22Rv1 (cell line): ENCODE data around the gene NEK10.

Experiments
- ZFX ChIP-seq: fragments of 450-650 bp; IDR thresholded peaks from 2 replicates; pipeline ENCODE4 v1.6.1; 2017; ENCODE audit warnings: antibody characterized with exemption, borderline replicate concordance
- TF ChIP-seq, protein P1 (sequence below): fragments of 450-650 bp; IDR thresholded peaks from 2 replicates; pipeline ENCODE4 v1.5.1; 2017; ENCODE audit warnings: mild to moderate bottlenecking

DNA sequence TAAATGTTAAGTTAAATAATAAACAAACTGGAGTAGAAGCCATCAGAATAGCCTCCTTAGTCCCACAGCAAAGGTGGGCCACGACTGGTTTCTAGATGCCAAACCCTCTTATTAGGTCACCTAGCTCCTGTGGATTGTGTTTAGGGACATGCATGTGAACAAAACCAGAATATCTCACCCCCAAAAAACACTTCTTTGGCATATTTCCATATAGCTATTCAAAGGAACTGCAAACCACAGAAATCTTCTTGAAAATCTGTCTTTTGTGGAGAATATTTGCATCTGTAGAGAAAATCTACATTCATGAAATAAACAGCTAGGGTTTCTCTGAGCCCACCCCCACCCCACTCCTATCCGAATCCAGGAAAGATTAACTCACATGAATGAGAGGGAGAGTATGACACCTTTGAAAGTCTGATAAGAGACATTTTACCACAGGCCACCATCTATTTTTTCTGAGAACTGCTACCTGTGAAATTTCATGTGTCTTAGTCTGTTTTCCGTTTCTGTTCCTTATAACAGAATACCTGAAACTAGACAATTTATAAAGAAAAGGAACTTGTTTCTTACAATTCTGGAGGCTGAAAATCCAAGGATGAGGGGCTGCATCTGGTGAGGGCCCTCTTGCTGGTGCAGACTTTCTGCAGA lies 159.4 kb downstream of the NEK10 start:
- TF ChIP-seq, protein P1, sequence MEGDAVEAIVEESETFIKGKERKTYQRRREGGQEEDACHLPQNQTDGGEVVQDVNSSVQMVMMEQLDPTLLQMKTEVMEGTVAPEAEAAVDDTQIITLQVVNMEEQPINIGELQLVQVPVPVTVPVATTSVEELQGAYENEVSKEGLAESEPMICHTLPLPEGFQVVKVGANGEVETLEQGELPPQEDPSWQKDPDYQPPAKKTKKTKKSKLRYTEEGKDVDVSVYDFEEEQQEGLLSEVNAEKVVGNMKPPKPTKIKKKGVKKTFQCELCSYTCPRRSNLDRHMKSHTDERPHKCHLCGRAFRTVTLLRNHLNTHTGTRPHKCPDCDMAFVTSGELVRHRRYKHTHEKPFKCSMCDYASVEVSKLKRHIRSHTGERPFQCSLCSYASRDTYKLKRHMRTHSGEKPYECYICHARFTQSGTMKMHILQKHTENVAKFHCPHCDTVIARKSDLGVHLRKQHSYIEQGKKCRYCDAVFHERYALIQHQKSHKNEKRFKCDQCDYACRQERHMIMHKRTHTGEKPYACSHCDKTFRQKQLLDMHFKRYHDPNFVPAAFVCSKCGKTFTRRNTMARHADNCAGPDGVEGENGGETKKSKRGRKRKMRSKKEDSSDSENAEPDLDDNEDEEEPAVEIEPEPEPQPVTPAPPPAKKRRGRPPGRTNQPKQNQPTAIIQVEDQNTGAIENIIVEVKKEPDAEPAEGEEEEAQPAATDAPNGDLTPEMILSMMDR = no peak
- TF ChIP-seq ZFX = no peak
